Mucosa of descending colon (tissue), 3 donors: ENCODE data around the gene RAB35. TPM values are rescaled to one million over a fixed set of nuclear protein-coding genes. Genes with fewer than 3 reads are reported as not detected.

Experiments used
- ATAC-seq: fragments of 200-7000 bp; cut with Tn5 transposase; one replicate; pipeline ENCODE4 v1.9.1; 2020; ENCODE audit warnings: mild to moderate bottlenecking, moderate library complexity
- DNase-seq, 3 donors: peaks; one replicate each; pipeline ENCODE4 v3.0.0-alpha.2; 2020
- H3K36me3 ChIP-seq: fragments of 200-600 bp; one replicate; pipeline ENCODE4 v1.8.0; 2021; ENCODE audit warnings: low read depth, mild to moderate bottlenecking
- H3K4me1 ChIP-seq: fragments of 200-600 bp; one replicate; pipeline ENCODE4 v1.8.0; 2021; ENCODE audit warnings: low read depth, mild to moderate bottlenecking
- H3K4me3 ChIP-seq: fragments of 200-600 bp; one replicate; pipeline ENCODE4 v1.8.0; 2021; ENCODE audit warnings: mild to moderate bottlenecking
- H3K9me3 ChIP-seq: fragments of 200-600 bp; one replicate; pipeline ENCODE4 v1.8.0; 2021; ENCODE audit warnings: mild to moderate bottlenecking
- intact Hi-C, 2 donors: fragments of 100-400 bp; cut with DNase I in 1 of 2; cut with micrococcal nuclease in 1 of 2; formaldehyde crosslinking; loops; one replicate each; pipeline versions ENCODE4 v1.11.0 to v1.11.1; 2022; cut with DNase I, micrococcal nuclease
- total RNA-seq, 3 donors: library from RNA; stranded (reverse); fragmentation: NEBNext Ultra II Directional in 2 of 3; extraction: Animal tissue kit (Norgen Biotek cat#: 25700) in 2 of 3; gene quantifications; one replicate each; pipeline versions ENCODE4 v1.2.1 to v1.2.4, GENCODE V29; 2021 to 2023
- TF ChIP-seq, protein P1 (sequence below): fragments of 200-600 bp; IDR thresholded peaks from one replicate; pipeline ENCODE4 v1.8.0; 2022; ENCODE audit warnings: antibody characterized with exemption, mild to moderate bottlenecking
- donor health status: DM: no; HTN: no; CAD: no; lungs with moderate emphysema.
- donor health status: DM: no; HTN: no; CAD: no.
- donor health status: DM: no; HTN: yes; CAD: no.

RAB35 gene
- total RNA-seq, 3 donors from 2014 or later: 50.1 to 56.5 (median 51.3) TPM

- Histone ChIP-seq H3K36me3 (peaks cover 8% of the 10 kb centered on the region), H3K4me3 (no peak overlapping the region), H3K4me1 (no peaks in the 10 kb centered on the region), H3K9me3 (no peaks in the 10 kb centered on the region)
- TF ChIP-seq, protein P1, sequence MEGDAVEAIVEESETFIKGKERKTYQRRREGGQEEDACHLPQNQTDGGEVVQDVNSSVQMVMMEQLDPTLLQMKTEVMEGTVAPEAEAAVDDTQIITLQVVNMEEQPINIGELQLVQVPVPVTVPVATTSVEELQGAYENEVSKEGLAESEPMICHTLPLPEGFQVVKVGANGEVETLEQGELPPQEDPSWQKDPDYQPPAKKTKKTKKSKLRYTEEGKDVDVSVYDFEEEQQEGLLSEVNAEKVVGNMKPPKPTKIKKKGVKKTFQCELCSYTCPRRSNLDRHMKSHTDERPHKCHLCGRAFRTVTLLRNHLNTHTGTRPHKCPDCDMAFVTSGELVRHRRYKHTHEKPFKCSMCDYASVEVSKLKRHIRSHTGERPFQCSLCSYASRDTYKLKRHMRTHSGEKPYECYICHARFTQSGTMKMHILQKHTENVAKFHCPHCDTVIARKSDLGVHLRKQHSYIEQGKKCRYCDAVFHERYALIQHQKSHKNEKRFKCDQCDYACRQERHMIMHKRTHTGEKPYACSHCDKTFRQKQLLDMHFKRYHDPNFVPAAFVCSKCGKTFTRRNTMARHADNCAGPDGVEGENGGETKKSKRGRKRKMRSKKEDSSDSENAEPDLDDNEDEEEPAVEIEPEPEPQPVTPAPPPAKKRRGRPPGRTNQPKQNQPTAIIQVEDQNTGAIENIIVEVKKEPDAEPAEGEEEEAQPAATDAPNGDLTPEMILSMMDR: no peak
- intact Hi-C loops: no loop called here
- ATAC-seq (no peak), DNase-seq (no peak)
Measured at GRCh38 chr12:120102189-120103043, 14.1 kb downstream of the RAB35 start.

GRCh38 chr12:120101617-120102016 is 14.9 kb downstream of the RAB35 start:
- H3K4me3 ChIP-seq: no peak overlapping the region

GRCh38 chr12:120101182-120101581 is 15.4 kb downstream of the RAB35 start:
- Histone ChIP-seq H3K9me3 (no peaks in the 10 kb centered on the region), H3K4me1 (no peaks in the 10 kb centered on the region), H3K36me3 (peaks cover 8% of the 10 kb centered on the region), H3K4me3 (no peak overlapping the region)
- ATAC-seq (no peak), DNase-seq (no peak)
- intact Hi-C loops: no loop called here
- TF ChIP-seq, protein P1: no peak

More at GRCh38 chr12:120101617-120102016, 14.9 kb downstream of the RAB35 start:
- H3K4me1 ChIP-seq: no peaks in the 10 kb centered on the region
- TF ChIP-seq, protein P1: no peak
- peaks cover 8% of the 10 kb centered on the region for H3K36me3 ChIP-seq
- no peak for ATAC-seq
- intact Hi-C loops: no loop called here
- H3K9me3 ChIP-seq: no peaks in the 10 kb centered on the region
- no peak for DNase-seq

- Histone ChIP-seq H3K36me3 (peaks cover 8% of the 10 kb centered on the region), H3K4me1 (no peaks in the 10 kb centered on the region), H3K9me3 (no peaks in the 10 kb centered on the region), H3K4me3 (no peak overlapping the region)
- no peak for ATAC-seq
- intact Hi-C loops: no loop called here
- TF ChIP-seq, protein P1: no peak
- peak in 1 of 3 donors; percentile 37 for DNase-seq
Measured at GRCh38 chr12:120100630-120101029, 15.9 kb downstream of the RAB35 start.

DNA sequence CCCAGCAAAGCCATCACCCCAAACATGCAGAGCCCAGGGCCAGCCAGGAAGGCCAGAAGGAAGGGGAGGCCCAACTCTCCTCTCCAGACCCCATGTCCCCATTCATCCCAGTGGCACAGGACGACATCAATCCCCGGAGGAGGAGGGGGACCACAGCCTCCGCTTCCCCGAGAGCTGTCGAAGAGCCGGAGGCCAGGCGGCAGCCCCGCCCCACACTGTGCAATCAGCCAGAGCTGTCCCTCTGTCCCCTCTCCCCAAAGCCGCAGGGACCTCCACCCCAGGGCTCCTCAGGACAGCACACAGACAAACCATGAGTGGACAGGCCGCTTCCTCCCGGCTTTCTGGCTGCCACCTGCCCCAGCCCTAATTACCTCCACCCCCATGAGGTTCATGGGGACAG is 16.8 kb downstream of the RAB35 start:
- peaks cover 8% of the 10 kb centered on the region for H3K36me3 ChIP-seq
- ATAC-seq: no peak

More for the DNA sequence above, 16.8 kb downstream of the RAB35 start:
- intact Hi-C loops: no loop called here
- Histone ChIP-seq H3K4me1 (no peaks in the 10 kb centered on the region), H3K4me3 (no peak overlapping the region), H3K9me3 (no peaks in the 10 kb centered on the region)
- no peak for DNase-seq
- TF ChIP-seq, protein P1: no peak
